ENCODE results near the gene OAS2.

The OAS2 gene

DNA sequence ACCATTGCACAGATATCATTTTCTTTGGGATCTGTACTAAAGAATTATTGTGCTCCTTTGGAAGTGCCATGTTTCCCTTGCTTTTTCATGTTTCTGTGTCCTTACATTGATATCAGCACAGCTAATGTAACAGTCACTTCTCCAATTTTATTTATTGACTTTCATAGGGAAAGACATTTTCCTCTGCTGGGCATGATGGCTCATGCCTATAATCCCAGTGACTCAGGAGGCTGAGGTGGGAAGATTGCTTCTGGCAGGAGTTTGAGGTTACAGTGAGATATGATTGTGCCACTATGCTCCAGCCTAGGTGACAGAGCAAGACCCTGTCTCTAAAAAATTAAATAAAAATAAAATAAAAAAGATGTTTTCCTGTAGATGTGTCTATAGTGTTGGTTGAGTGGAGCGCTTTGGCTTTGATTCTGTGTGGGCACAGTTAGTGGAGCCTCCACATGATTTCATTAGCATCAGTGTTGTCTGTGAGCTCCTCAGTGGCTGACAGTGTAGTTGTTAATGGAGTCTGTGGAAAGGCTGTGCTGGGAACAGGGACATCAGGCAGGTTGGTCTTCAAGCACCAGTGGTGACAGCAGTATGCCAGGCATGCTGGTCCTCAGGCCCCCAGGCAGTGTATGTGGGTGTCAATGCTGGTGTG lies 7.4 kb downstream of the OAS2 start:
- Histone ChIP-seq H3K9ac (ENCODE audit: low read length) (no peak overlapping the region), H3K36me3 (ENCODE audit: control insufficient read depth in 1 of 2, insufficient read depth in 2 of 2, low read length in 2 of 2) (no peaks in the 10 kb centered on the region), H2BK12ac (ENCODE audit: low read length) (no peak overlapping the region), H2BK120ac (ENCODE audit: insufficient read depth, low read length, poor library complexity) (no peak overlapping the region), H3K27me3 (ENCODE audit: insufficient read depth, low read length) (no peaks in the 10 kb centered on the region), H2BK5ac (ENCODE audit: low read depth, low read length, poor library complexity) (no peak overlapping the region), H3K79me2 (ENCODE audit: control insufficient read depth, insufficient read depth, low read length, poor library complexity) (no peaks in the 10 kb centered on the region), H4K91ac (ENCODE audit: low read depth, low read length) (no peak overlapping the region), H3K23ac (ENCODE audit: low read length) (no peak overlapping the region), H3K4ac (ENCODE audit: low read depth, low read length) (no peak overlapping the region), H2AK5ac (ENCODE audit: low read length) (no peak overlapping the region), H4K12ac (ENCODE audit: low read depth, low read length) (no peak overlapping the region), H3K4me2 (ENCODE audit: low read length) (no peak overlapping the region), H3K9me3 (ENCODE audit: insufficient read depth, low read depth, low read length) (peaks cover 7% of the 10 kb centered on the region), H3K27ac (ENCODE audit: low read depth, low read length) (no peak overlapping the region), H3K4me3 (ENCODE audit: low read depth, low read length) (no peak overlapping the region), H2AFZ (ENCODE audit: insufficient read depth, low read length, poor library complexity) (no peak overlapping the region), H3K79me1 (ENCODE audit: low read length) (no peaks in the 10 kb centered on the region), H3K14ac (ENCODE audit: low read length) (no peak overlapping the region), H4K8ac (ENCODE audit: low read depth, low read length) (no peak overlapping the region), H3K4me1 (ENCODE audit: control insufficient read depth in 1 of 2, insufficient read depth in 2 of 2, low read length in 2 of 2) (no peaks in the 10 kb centered on the region), H3K18ac (ENCODE audit: low read length) (no peak overlapping the region)
- no peak for DNase-seq
- no CpG with 5 or more reads among the region's 1 CpG for WGBS (ENCODE audit: extremely low coverage, insufficient coverage, insufficient read length)

DNA sequence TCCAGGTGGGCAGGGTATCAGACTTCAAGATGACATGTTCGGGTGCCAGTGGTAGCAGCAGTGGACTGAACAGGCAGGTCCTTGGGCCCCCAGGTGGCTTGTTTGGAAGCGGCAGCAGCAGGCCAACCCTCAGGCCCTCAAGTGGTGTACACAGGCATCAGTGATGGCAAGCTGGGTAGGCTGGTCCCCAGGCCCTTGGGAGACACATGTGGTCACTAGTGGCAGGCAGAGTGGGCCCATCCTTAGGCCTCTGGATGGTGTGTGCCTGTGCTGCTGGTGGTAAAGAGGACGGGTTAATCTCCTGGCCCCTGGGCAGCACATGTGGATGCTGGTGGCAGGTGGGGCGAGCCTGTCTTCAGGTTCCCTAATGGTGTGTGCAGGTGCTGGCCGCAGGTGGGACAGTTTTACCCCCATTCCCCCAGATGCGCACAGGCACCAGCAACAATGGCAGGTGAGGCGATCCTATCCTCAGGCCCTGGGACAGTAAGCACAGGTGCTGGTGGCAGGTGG lies 8.0 kb downstream of the OAS2 start:
- Histone ChIP-seq H3K27ac (ENCODE audit: low read depth, low read length) (no peak overlapping the region), H3K27me3 (ENCODE audit: insufficient read depth, low read length) (no peaks in the 10 kb centered on the region), H2BK5ac (ENCODE audit: low read depth, low read length, poor library complexity) (no peak overlapping the region), H3K4me1 (ENCODE audit: control insufficient read depth in 1 of 2, insufficient read depth in 2 of 2, low read length in 2 of 2) (no peaks in the 10 kb centered on the region), H3K79me2 (ENCODE audit: control insufficient read depth, insufficient read depth, low read length, poor library complexity) (no peaks in the 10 kb centered on the region), H2BK120ac (ENCODE audit: insufficient read depth, low read length, poor library complexity) (no peak overlapping the region), H3K18ac (ENCODE audit: low read length) (no peak overlapping the region), H3K4me3 (ENCODE audit: low read depth, low read length) (no peak overlapping the region), H2BK12ac (ENCODE audit: low read length) (no peak overlapping the region), H3K36me3 (ENCODE audit: control insufficient read depth in 1 of 2, insufficient read depth in 2 of 2, low read length in 2 of 2) (no peaks in the 10 kb centered on the region), H2AFZ (ENCODE audit: insufficient read depth, low read length, poor library complexity) (no peak overlapping the region), H4K91ac (ENCODE audit: low read depth, low read length) (no peak overlapping the region), H3K14ac (ENCODE audit: low read length) (no peak overlapping the region), H4K12ac (ENCODE audit: low read depth, low read length) (no peak overlapping the region), H3K9ac (ENCODE audit: low read length) (no peak overlapping the region), H4K8ac (ENCODE audit: low read depth, low read length) (no peak overlapping the region), H3K9me3 (ENCODE audit: insufficient read depth, low read depth, low read length) (peaks cover 7% of the 10 kb centered on the region), H3K4ac (ENCODE audit: low read depth, low read length) (no peak overlapping the region), H3K23ac (ENCODE audit: low read length) (no peak overlapping the region), H3K4me2 (ENCODE audit: low read length) (no peak overlapping the region), H2AK5ac (ENCODE audit: low read length) (no peak overlapping the region), H3K79me1 (ENCODE audit: low read length) (no peaks in the 10 kb centered on the region)
- WGBS (ENCODE audit: extremely low coverage, insufficient coverage, insufficient read length): no CpG with 5 or more reads among the region's 7 CpGs
- peak in 1 of 2 donors; percentile 11 for DNase-seq

DNA sequence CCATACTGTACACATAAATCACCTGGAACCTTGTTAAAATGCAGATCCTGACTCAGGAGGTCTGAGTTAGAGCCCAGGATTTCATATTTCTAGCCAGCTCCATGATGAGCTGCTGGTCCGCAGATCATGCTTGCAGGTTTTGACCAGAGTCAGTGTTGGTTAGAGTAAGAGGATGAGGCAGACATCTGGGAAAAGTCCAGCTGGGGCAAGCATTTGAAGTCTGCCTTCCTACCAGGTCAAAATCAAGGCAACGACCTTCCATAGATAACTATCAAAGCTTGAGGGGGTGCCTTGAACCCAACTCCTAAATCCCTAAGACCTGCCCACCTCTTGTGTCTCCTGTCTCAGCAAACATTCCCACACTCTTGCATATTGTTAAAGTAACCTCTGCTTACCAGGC lies 9.2 kb downstream of the OAS2 start:
- Histone ChIP-seq H3K36me3 (ENCODE audit: control insufficient read depth in 1 of 2, insufficient read depth in 2 of 2, low read length in 2 of 2) (no peaks in the 10 kb centered on the region), H3K4me2 (ENCODE audit: low read length) (no peak overlapping the region), H3K14ac (ENCODE audit: low read length) (no peak overlapping the region), H3K23ac (ENCODE audit: low read length) (no peak overlapping the region), H3K79me2 (ENCODE audit: control insufficient read depth, insufficient read depth, low read length, poor library complexity) (no peaks in the 10 kb centered on the region), H2BK12ac (ENCODE audit: low read length) (no peak overlapping the region), H3K9me3 (ENCODE audit: insufficient read depth, low read depth, low read length) (peaks cover 7% of the 10 kb centered on the region), H3K27ac (ENCODE audit: low read depth, low read length) (no peak overlapping the region), H3K4me3 (ENCODE audit: low read depth, low read length) (no peak overlapping the region), H3K27me3 (ENCODE audit: insufficient read depth, low read length) (no peaks in the 10 kb centered on the region), H4K91ac (ENCODE audit: low read depth, low read length) (no peak overlapping the region), H3K18ac (ENCODE audit: low read length) (no peak overlapping the region), H3K4ac (ENCODE audit: low read depth, low read length) (no peak overlapping the region), H3K4me1 (ENCODE audit: control insufficient read depth in 1 of 2, insufficient read depth in 2 of 2, low read length in 2 of 2) (no peaks in the 10 kb centered on the region), H3K9ac (ENCODE audit: low read length) (no peak overlapping the region), H4K12ac (ENCODE audit: low read depth, low read length) (no peak overlapping the region), H2BK5ac (ENCODE audit: low read depth, low read length, poor library complexity) (no peak overlapping the region), H3K79me1 (ENCODE audit: low read length) (no peaks in the 10 kb centered on the region), H2BK120ac (ENCODE audit: insufficient read depth, low read length, poor library complexity) (no peak overlapping the region), H2AK5ac (ENCODE audit: low read length) (no peak overlapping the region), H4K8ac (ENCODE audit: low read depth, low read length) (no peak overlapping the region), H2AFZ (ENCODE audit: insufficient read depth, low read length, poor library complexity) (no peak overlapping the region)
- DNase-seq: no peak
- no CpG with 5 or more reads among the region's 2 CpGs for WGBS (ENCODE audit: extremely low coverage, insufficient coverage, insufficient read length)

DNA sequence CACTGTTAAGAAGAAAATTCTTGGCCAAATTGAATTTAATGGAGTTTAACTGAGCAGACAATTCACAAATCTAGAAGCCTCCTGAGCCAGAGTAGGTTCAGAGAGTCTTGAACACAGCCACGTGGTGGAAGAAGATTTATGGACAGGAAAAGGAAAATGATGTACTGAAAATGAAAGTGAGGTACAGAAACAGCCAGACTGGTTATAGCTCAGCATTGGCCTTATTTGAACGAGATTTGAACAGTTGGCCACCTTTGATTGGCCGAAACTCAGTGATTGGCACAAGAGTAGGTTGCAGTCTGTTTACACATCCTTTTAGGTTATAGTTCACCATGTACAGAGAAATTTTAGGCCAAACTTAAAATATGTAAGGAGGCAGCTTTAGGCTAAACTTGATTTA lies 9.9 kb downstream of the OAS2 start:
- no peak overlapping the region for H3K4ac ChIP-seq (ENCODE audit: low read depth, low read length)
- no peaks in the 10 kb centered on the region for H3K4me1 ChIP-seq (ENCODE audit: control insufficient read depth in 1 of 2, insufficient read depth in 2 of 2, low read length in 2 of 2)
- H3K4me2 ChIP-seq (ENCODE audit: low read length): no peak overlapping the region
- H3K79me2 ChIP-seq (ENCODE audit: control insufficient read depth, insufficient read depth, low read length, poor library complexity): no peaks in the 10 kb centered on the region
- no peak overlapping the region for H4K12ac ChIP-seq (ENCODE audit: low read depth, low read length)
- H3K23ac ChIP-seq (ENCODE audit: low read length): no peak overlapping the region
- H3K36me3 ChIP-seq (ENCODE audit: control insufficient read depth in 1 of 2, insufficient read depth in 2 of 2, low read length in 2 of 2): no peaks in the 10 kb centered on the region
- DNase-seq: no peak
- no peak overlapping the region for H3K9ac ChIP-seq (ENCODE audit: low read length)
- no peak overlapping the region for H3K4me3 ChIP-seq (ENCODE audit: low read depth, low read length)
- no peak overlapping the region for H3K27ac ChIP-seq (ENCODE audit: low read depth, low read length)
- no peak overlapping the region for H2BK120ac ChIP-seq (ENCODE audit: insufficient read depth, low read length, poor library complexity)
- H3K79me1 ChIP-seq (ENCODE audit: low read length): no peaks in the 10 kb centered on the region
- H2AK5ac ChIP-seq (ENCODE audit: low read length): no peak overlapping the region
- no peak overlapping the region for H4K91ac ChIP-seq (ENCODE audit: low read depth, low read length)
- H3K14ac ChIP-seq (ENCODE audit: low read length): no peak overlapping the region
- H3K9me3 ChIP-seq (ENCODE audit: insufficient read depth, low read depth, low read length): peaks cover 7% of the 10 kb centered on the region
- no peak overlapping the region for H3K18ac ChIP-seq (ENCODE audit: low read length)
- H2AFZ ChIP-seq (ENCODE audit: insufficient read depth, low read length, poor library complexity): no peak overlapping the region
- no CpG with 5 or more reads among the region's 3 CpGs for WGBS (ENCODE audit: extremely low coverage, insufficient coverage, insufficient read length)
- no peak overlapping the region for H2BK12ac ChIP-seq (ENCODE audit: low read length)
- H4K8ac ChIP-seq (ENCODE audit: low read depth, low read length): no peak overlapping the region
- H3K27me3 ChIP-seq (ENCODE audit: insufficient read depth, low read length): no peaks in the 10 kb centered on the region
- H2BK5ac ChIP-seq (ENCODE audit: low read depth, low read length, poor library complexity): no peak overlapping the region

All from trophoblast cell (in vitro differentiated cells and primary cell).